GM21390 (cell line): ENCODE data around the gene BLACAT1.

Source experiments
- ATAC-seq: cut with Tn5 transposase; IDR thresholded peaks from one replicate; pipeline ENCODE4 v1.9.1; 2021; ENCODE audit not compliant: unreplicated experiment

The BLACAT1 gene

GRCh38 chr1:205456868-205457745 is 1.3 kb upstream of the BLACAT1 start:
- ATAC-seq, result no peak

GRCh38 chr1:205456383-205456867 is 580 bp upstream of the BLACAT1 start:
- no peak for ATAC-seq

GRCh38 chr1:205454903-205455335 is 926 bp downstream of the BLACAT1 start:
- no peak for ATAC-seq

- ATAC-seq, result no peak
These were observed 2.4 kb downstream of the BLACAT1 start for GRCh38 chr1:205453466-205453865.

GRCh38 chr1:205452933-205453332 is 2.9 kb downstream of the BLACAT1 start:
- ATAC-seq, result no peak

- ATAC-seq, result no peak
These were observed 3.5 kb downstream of the BLACAT1 start for GRCh38 chr1:205452364-205452763.

- ATAC-seq, result no peak
These were observed 4.1 kb downstream of the BLACAT1 start for GRCh38 chr1:205451759-205452164.

GRCh38 chr1:205451202-205451601 is 4.6 kb downstream of the BLACAT1 start:
- no peak for ATAC-seq

- no peak for ATAC-seq
These were observed 5.4 kb downstream of the BLACAT1 start for GRCh38 chr1:205450448-205450847.

- no peak for ATAC-seq
These were observed 5.9 kb downstream of the BLACAT1 start for GRCh38 chr1:205449750-205450443.

GRCh38 chr1:205449254-205449749 is 6.5 kb downstream of the BLACAT1 start:
- ATAC-seq, result no peak

- no peak for ATAC-seq
These were observed 7.1 kb downstream of the BLACAT1 start for GRCh38 chr1:205448540-205449253.

- ATAC-seq, result no peak
These were observed 8.1 kb downstream of the BLACAT1 start for GRCh38 chr1:205447457-205448341.

- no peak for ATAC-seq
These were observed 9.0 kb downstream of the BLACAT1 start for GRCh38 chr1:205446828-205447227.

- no peak for ATAC-seq
These were observed 10.3 kb downstream of the BLACAT1 start for GRCh38 chr1:205445646-205445935.

- ATAC-seq, result no peak
These were observed 10.8 kb downstream of the BLACAT1 start for GRCh38 chr1:205444931-205445645.

GRCh38 chr1:205444300-205444930 is 11.4 kb downstream of the BLACAT1 start:
- no peak for ATAC-seq

- ATAC-seq, result no peak
These were observed 12.1 kb downstream of the BLACAT1 start for GRCh38 chr1:205443585-205444299.
